Heart right ventricle (tissue), 16 donors: ENCODE measurements around the gene NIPAL1. TPM values are rescaled to one million over a fixed set of nuclear protein-coding genes. Genes with fewer than 3 reads are reported as not detected.

ENCODE experiments used
- ATAC-seq, 8 donors: fragments of 200-7000 bp; cut with Tn5 transposase; one replicate each; pipeline ENCODE4 v1.9.1; 2020; ENCODE audit warnings: mild to moderate bottlenecking in 8 of 8, moderate library complexity in 8 of 8, moderate number of reproducible peaks in 1 of 8
- DNase-seq, 2 donors: peaks; one replicate each; pipeline ENCODE4 v3.0.0-alpha.2; 2020
- H3K27ac ChIP-seq, 10 donors: fragments of 200-600 bp; sonication (generic) in 2 of 10; one replicate each; pipeline versions ENCODE4 v1.5.0 to v1.8.0; 2020 to 2022; ENCODE audit warnings: mild to moderate bottlenecking in 3 of 10
- H3K27me3 ChIP-seq, 7 donors: fragments of 200-600 bp; one replicate each; pipeline ENCODE4 v1.8.0; 2021 to 2022; ENCODE audit warnings: mild to moderate bottlenecking in 2 of 7
- H3K36me3 ChIP-seq, 9 donors: fragments of 200-600 bp; sonication (generic) in 1 of 9; one replicate each; pipeline versions ENCODE4 v1.5.0 to v1.8.0; 2020 to 2022; ENCODE audit warnings: mild to moderate bottlenecking in 2 of 9
- H3K4me1 ChIP-seq, 9 donors: fragments of 200-600 bp; sonication (generic) in 1 of 9; one replicate each; pipeline versions ENCODE4 v1.5.0 to v1.8.0; 2020 to 2022; ENCODE audit warnings: mild to moderate bottlenecking in 4 of 9
- H3K4me3 ChIP-seq, 10 donors: fragments of 200-600 bp; sonication (generic) in 2 of 10; one replicate each; pipeline versions ENCODE4 v1.5.0 to v1.8.0; 2020 to 2022; ENCODE audit warnings: mild to moderate bottlenecking in 7 of 10, moderate library complexity in 2 of 10
- H3K9me3 ChIP-seq, 11 donors: fragments of 200-600 bp in 10 of 11; sonication (generic) in 2 of 11; one replicate each; pipeline versions ENCODE4 v1.5.0 to v1.8.0; 2013 to 2022; ENCODE audit warnings: mild to moderate bottlenecking in 2 of 11, control low read depth in 1 of 11, moderate library complexity in 1 of 11
- CTCF ChIP-seq, 9 donors: fragments of 200-600 bp; sonication (generic) in 2 of 9; IDR thresholded peaks; one replicate each; pipeline versions ENCODE4 v1.5.0 to v1.8.0; 2021 to 2022; ENCODE audit warnings: antibody characterized with exemption in 9 of 9, mild to moderate bottlenecking in 5 of 9, moderate library complexity in 1 of 9
- WGBS, 2 donors: extraction: QIAGEN DNeasy Blood & Tissue Kit; methylation state at CpG; one replicate each; pipeline ENCODE4 v1.1.7; 2013; ENCODE audit warnings: inconsistent platforms in 1 of 2; 5-methylcytosine and 5-hydroxymethylcytosine counted together
- intact Hi-C, 10 donors: fragments of 100-400 bp; cut with DNase I; formaldehyde crosslinking; loops; one replicate each; pipeline versions ENCODE4 v1.11.1 to v1.14.2; 2022
- polyA plus RNA-seq, 2 donors: library from polyadenylated mRNA; stranded (reverse); fragments of 200-250 nt; gene quantifications; one replicate each; pipeline ENCODE4 v1.2.3, GENCODE V29; 2013
- total RNA-seq, 10 donors: library from RNA; stranded (reverse); fragmentation: NEBNext Ultra II Directional in 3 of 10; extraction: Animal tissue kit (Norgen Biotek cat#: 25700) in 3 of 10; gene quantifications; one replicate each; pipeline versions ENCODE4 v1.2.1 to v1.2.4, GENCODE V29; 2021 to 2023
- donor health status: Arrhythmogenic right ventricular cardiomyopathy.
- donor health status: ischemic (EF 13 %, LVEDD 7.1; RV severe dilation, severe dysfunction).
- donor health status: healthy with polysubstance abuse.
- donor health status: DM: no; HTN: yes; CAD: no.
- donor health status: DM: no; HTN: no; CAD: no.
- donor health status: ischemic (EF 25% LVEDD 6.9; RV normal size, moderate dysfunction).
- donor health status: ischemic (EF 25% LVEDD 5.7; RV mildly dilated, moderate dysfunction).
- donor health status: healthy.
- donor health status: DM: yes; HTN: yes; CAD: no.
- donor health status: Ischemic cardiomyopathy.
- donor health status: ischemic (EF 35%, LVEDD 5.7; RV mildly dilated, moderate dysfunction).
- donor health status: nonischemic (EF 11% LVEDD 7.7; RV severe dilation, severe dysfunction).
- donor health status: DM: yes; HTN: yes; CAD: no.
- donor health status: PGD.
- donor health status: ischemic (EF 29% LVEDD 5.4; RV normal size, mild dysfunction).
- donor health status: nonischemic (EF 23%, LVEDD 6.1; RV moderate dilation, normal function).

Gene NIPAL1
- total and polyA plus RNA-seq, 12 donors = 0.04 to 1.4 (median 0.45) TPM

GRCh38 chr4:48025005-48025404 lies 8.4 kb downstream of the NIPAL1 start:
- H3K4me1 ChIP-seq = no peaks in the 10 kb centered on the region
- H3K9me3 ChIP-seq = no peaks in the 10 kb centered on the region
- H3K4me3 ChIP-seq = no peak overlapping the region
- H3K27ac ChIP-seq = no peak overlapping the region
- peaks cover 0 to 12% (median 0%) of the 10 kb centered on the region in 7 donors for H3K27me3 ChIP-seq
- no peaks in the 10 kb centered on the region for H3K36me3 ChIP-seq
- WGBS, 2 donors = 8 to 19% methylated on average over 2 of the region's 2 CpGs
- TF ChIP-seq CTCF (IDR thresholded peaks at IDR 0.05) = no peak
- intact Hi-C loops = no loop called here
- ATAC-seq (no peak), DNase-seq (no peak)

- Histone ChIP-seq H3K27me3 (peaks cover 0 to 6% (median 0%) of the 10 kb centered on the region in 7 donors), H3K27ac (no peak overlapping the region), H3K9me3 (no peaks in the 10 kb centered on the region), H3K36me3 (no peaks in the 10 kb centered on the region), H3K4me1 (peaks cover 0 to 5% (median 0%) of the 10 kb centered on the region in 9 donors), H3K4me3 (no peak overlapping the region)
- no peak for DNase-seq
- intact Hi-C loops = no loop called here
- ATAC-seq = no peak
- no peak for TF ChIP-seq CTCF (IDR thresholded peaks at IDR 0.05)
Observed at GRCh38 chr4:48027653-48028052, 11.1 kb downstream of the NIPAL1 start.

GRCh38 chr4:48028696-48029095 lies 12.1 kb downstream of the NIPAL1 start:
- ATAC-seq (no peak), DNase-seq (no peak)
- Histone ChIP-seq H3K9me3 (no peaks in the 10 kb centered on the region), H3K4me3 (no peak overlapping the region), H3K27me3 (no peaks in the 10 kb centered on the region), H3K4me1 (peaks cover 0 to 8% (median 0%) of the 10 kb centered on the region in 9 donors), H3K27ac (no peak overlapping the region), H3K36me3 (no peaks in the 10 kb centered on the region)
- WGBS, 2 donors = 32 to 54% methylated on average over 2 of the region's 2 CpGs
- intact Hi-C loops = no loop called here
- no peak for TF ChIP-seq CTCF (IDR thresholded peaks at IDR 0.05)

GRCh38 chr4:48030470-48030869 lies 13.9 kb downstream of the NIPAL1 start:
- H3K4me3 ChIP-seq = no peak overlapping the region
- intact Hi-C loops = no loop called here
- TF ChIP-seq CTCF (IDR thresholded peaks at IDR 0.05) = no peak
- no peaks in the 10 kb centered on the region for H3K9me3 ChIP-seq
- no peak overlapping the region for H3K27ac ChIP-seq
- H3K36me3 ChIP-seq = no peaks in the 10 kb centered on the region
- H3K4me1 ChIP-seq = peaks cover 0 to 8% (median 0%) of the 10 kb centered on the region in 9 donors
- no peak for DNase-seq
- WGBS, 2 donors = 58 to 63% methylated on average over 3 of the region's 3 CpGs
- no peaks in the 10 kb centered on the region for H3K27me3 ChIP-seq
- ATAC-seq = no peak
